PC-9 (cell line): ENCODE data around the gene HIBADH. TPM values are rescaled to one million over a fixed set of nuclear protein-coding genes. Genes with fewer than 3 reads are reported as not detected.

Experiments
- BruUV-seq: library from RNA; stranded (reverse); fragments of 400-500 nt; replicated peaks from 2 replicates; lab custom pipeline; 2021; lab: Mats Ljungman, UMichigan
- CTCF ChIA-PET: fragments of 300-600 bp; sonication (Branson Sonifier 250); formaldehyde crosslinking; loops from one replicate; lab custom pipeline; 2022; ENCODE audit warnings: antibody characterized with exemption; lab: Charles Lee
- POLR2A ChIA-PET: fragments of 300-600 bp; sonication (Branson Sonifier 250); formaldehyde crosslinking; loops from one replicate; lab custom pipeline; 2022; ENCODE audit warnings: antibody characterized with exemption; ENCODE audit not compliant: unreplicated experiment; lab: Charles Lee
- DNase-seq, 2 experiments: peaks; one replicate each; pipeline versions ENCODE4 v3.0.0 to v3.0.0-alpha.2; 2015 to 2022; ENCODE audit warnings: mixed read lengths in 1 of 2
- H2AFZ ChIP-seq: fragments of 200-600 bp; sonication (generic); 2 replicates; pipeline ENCODE4 v1.8.1; 2017; ENCODE audit warnings: antibody characterized with exemption
- H3F3A ChIP-seq: fragments of 200-600 bp; sonication (generic); 2 replicates; pipeline ENCODE4 v1.8.1; 2017; ENCODE audit warnings: antibody characterized with exemption, mild to moderate bottlenecking, low read depth; ENCODE audit not compliant: insufficient read depth
- H3K27ac ChIP-seq: fragments of 200-600 bp; sonication (generic); 2 replicates; pipeline ENCODE4 v1.6.1; 2016; ENCODE audit warnings: mixed run types
- H3K27me3 ChIP-seq: fragments of 200-600 bp; sonication (generic); 2 replicates; pipeline ENCODE4 v1.6.1; 2016; ENCODE audit warnings: low read depth, mixed run types; ENCODE audit not compliant: insufficient read depth
- H3K36me3 ChIP-seq: fragments of 200-600 bp; sonication (generic); 2 replicates; pipeline ENCODE4 v1.6.1; 2016; ENCODE audit warnings: low read depth, mixed run types
- H3K4me1 ChIP-seq: fragments of 200-600 bp; sonication (generic); replicated peaks from 2 replicates; pipeline ENCODE4 v1.6.1; 2016; ENCODE audit warnings: mixed run types; ENCODE audit not compliant: insufficient read depth
- H3K4me2 ChIP-seq: fragments of 200-600 bp; sonication (generic); 2 replicates; pipeline ENCODE4 v1.6.1; 2017; ENCODE audit warnings: mixed run types
- H3K4me3 ChIP-seq: fragments of 200-600 bp; sonication (generic); 2 replicates; pipeline ENCODE4 v1.6.1; 2016; ENCODE audit warnings: mixed run types
- H3K79me2 ChIP-seq: fragments of 200-600 bp; sonication (generic); 2 replicates; pipeline ENCODE4 v1.6.1; 2017; ENCODE audit warnings: low read depth, mixed run types
- H3K9me2 ChIP-seq: fragments of 200-600 bp; sonication (generic); 2 replicates; pipeline ENCODE4 v1.8.1; 2017; ENCODE audit warnings: mild to moderate bottlenecking; ENCODE audit not compliant: insufficient read depth
- H3K9me3 ChIP-seq: fragments of 200-600 bp; sonication (generic); 2 replicates; pipeline ENCODE4 v1.8.1; 2016; ENCODE audit warnings: low read depth; ENCODE audit not compliant: insufficient read depth
- H4K20me1 ChIP-seq: fragments of 200-600 bp; sonication (generic); 2 replicates; pipeline ENCODE4 v1.8.1; 2017; ENCODE audit not compliant: insufficient read depth
- CTCF ChIP-seq: fragments of 200-600 bp; sonication (generic); conservative IDR thresholded peaks from 2 replicates; pipeline ENCODE4 v1.6.1; 2017; ENCODE audit warnings: mixed run types, antibody characterized with exemption, mild to moderate bottlenecking, moderate library complexity
- EZH2 ChIP-seq: fragments of 200-600 bp; sonication (generic); IDR thresholded peaks from 2 replicates; pipeline ENCODE4 v1.8.0; 2017; ENCODE audit warnings: antibody characterized with exemption, low read depth
- intact Hi-C: fragments of 100-400 bp; cut with micrococcal nuclease; formaldehyde crosslinking; loops from one replicate; pipeline ENCODE4 v1.10.0; 2022; ENCODE audit not compliant: unreplicated experiment
- total RNA-seq: library from RNA; stranded (reverse); gene quantifications from 2 replicates; pipeline ENCODE4 v1.2.3, GENCODE V29; 2021

The HIBADH gene
- total RNA-seq, 1 experiment from 2014 or later, result 73.9 TPM

- ChIA-PET POLR2A (no interaction called here), CTCF (interaction anchor here (0.6 kb wide), 1 partner anchor 423 kb away, joined by 3 read pairs; no protein-coding TSS in a partner anchor)
- intact Hi-C loops, result no loop called here
- no TSS peak for BruUV-seq
- no peaks in the 10 kb centered on the region for H4K20me1 ChIP-seq
- H3F3A ChIP-seq, result peaks cover 19% of the 10 kb centered on the region; the same call in 1 of the 2 replicates
- no peak overlapping the region for H3K4me3 ChIP-seq
- no peak overlapping the region for H3K27ac ChIP-seq
- no peaks in the 10 kb centered on the region for H3K9me3 ChIP-seq
- H3K4me1 ChIP-seq, result peaks cover 16% of the 10 kb centered on the region; the same call in 1 of the 2 replicates
- no peak for DNase-seq
- TF ChIP-seq EZH2 (no peak), CTCF (no peak)
- no peaks in the 10 kb centered on the region for H3K9me2 ChIP-seq
- H3K4me2 ChIP-seq, result no peak overlapping the region
- peaks cover 6% of the 10 kb centered on the region for H3K36me3 ChIP-seq
- H3K79me2 ChIP-seq, result no peaks in the 10 kb centered on the region
- H3K27me3 ChIP-seq, result no peaks in the 10 kb centered on the region
- H2AFZ ChIP-seq, result no peak overlapping the region
Observed at GRCh38 chr7:27602766-27603165, 59.9 kb downstream of the HIBADH start.

GRCh38 chr7:27601217-27601616 lies 61.5 kb downstream of the HIBADH start:
- H3F3A ChIP-seq, result peaks cover 18% of the 10 kb centered on the region; the same call in 1 of the 2 replicates
- no peaks in the 10 kb centered on the region for H3K79me2 ChIP-seq
- no TSS peak for BruUV-seq
- CTCF ChIA-PET, result no interaction called here
- no peak overlapping the region for H3K27ac ChIP-seq
- POLR2A ChIA-PET, result no interaction called here
- H3K4me3 ChIP-seq, result no peak overlapping the region
- H3K4me1 ChIP-seq, result peaks cover 9% of the 10 kb centered on the region; the same call in 1 of the 2 replicates
- intact Hi-C loops, result no loop called here
- no peak for DNase-seq
- no peaks in the 10 kb centered on the region for H3K9me2 ChIP-seq
- H2AFZ ChIP-seq, result no peak overlapping the region
- no peaks in the 10 kb centered on the region for H3K27me3 ChIP-seq
- TF ChIP-seq CTCF (no peak), EZH2 (no peak)
- H3K4me2 ChIP-seq, result no peak overlapping the region
- no peaks in the 10 kb centered on the region for H3K9me3 ChIP-seq
- no peaks in the 10 kb centered on the region for H4K20me1 ChIP-seq
- peaks cover 6% of the 10 kb centered on the region for H3K36me3 ChIP-seq

DNA sequence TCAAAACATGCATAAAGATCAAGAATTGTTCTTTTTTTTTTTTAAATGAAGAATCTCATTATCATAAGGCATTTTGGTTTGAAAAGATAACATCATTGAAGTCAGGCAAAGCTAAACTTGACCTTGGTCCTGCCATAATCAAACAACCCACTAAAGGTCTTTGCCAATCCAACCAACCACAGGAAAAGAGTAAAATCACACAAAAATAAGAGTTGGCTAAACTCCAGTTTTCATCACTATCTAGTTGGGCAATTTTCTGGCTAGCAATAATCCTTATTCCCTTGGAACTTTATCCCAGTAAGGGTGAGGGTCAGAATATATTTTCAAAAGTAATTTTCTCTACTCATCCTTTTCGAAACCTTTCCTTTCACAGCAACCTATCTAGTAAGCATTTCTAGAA lies 62.4 kb downstream of the HIBADH start:
- POLR2A ChIA-PET, result no interaction called here
- intact Hi-C loops, result no loop called here

More for the DNA sequence above, 62.4 kb downstream of the HIBADH start:
- no peak for DNase-seq
- no peak overlapping the region for H3K4me2 ChIP-seq
- CTCF ChIA-PET, result no interaction called here
- no TSS peak for BruUV-seq
- no peaks in the 10 kb centered on the region for H3K4me1 ChIP-seq
- H3K79me2 ChIP-seq, result no peaks in the 10 kb centered on the region
- peaks cover 6% of the 10 kb centered on the region for H3K36me3 ChIP-seq
- no peak overlapping the region for H3K27ac ChIP-seq
- H3F3A ChIP-seq, result 0 out of 2 replicates have a peak, but pooled peaks cover 11% of the 10 kb centered on the region
- no peaks in the 10 kb centered on the region for H3K9me3 ChIP-seq
- TF ChIP-seq CTCF, result no peak
- TF ChIP-seq EZH2, result no peak
- no peaks in the 10 kb centered on the region for H3K9me2 ChIP-seq
- no peak overlapping the region for H2AFZ ChIP-seq
- no peaks in the 10 kb centered on the region for H4K20me1 ChIP-seq
- H3K27me3 ChIP-seq, result no peaks in the 10 kb centered on the region
- H3K4me3 ChIP-seq, result no peak overlapping the region
